IPS-18a (cell line): ENCODE data around the gene TCF25.
"Not testable (repeated sequence)": the region's sequence is repeated elsewhere in the genome, so short reads cannot be mapped to it uniquely, and the experiment has no call there.

ENCODE experiments used
- H3K27ac ChIP-seq: one replicate; pipeline ENCODE4 v1.5.1; 2013; ENCODE audit warnings: low read length
- H3K27me3 ChIP-seq: one replicate; pipeline ENCODE4 v1.6.1; 2013; ENCODE audit warnings: mild to moderate bottlenecking, low read length; ENCODE audit not compliant: control insufficient read depth, insufficient read depth
- H3K36me3 ChIP-seq: one replicate; pipeline ENCODE4 v1.6.1; 2013; ENCODE audit warnings: low read depth, low read length; ENCODE audit not compliant: control insufficient read depth
- H3K4me1 ChIP-seq: one replicate; pipeline ENCODE4 v1.6.1; 2013; ENCODE audit warnings: low read depth, low read length; ENCODE audit not compliant: control insufficient read depth
- H3K4me3 ChIP-seq: one replicate; pipeline ENCODE4 v1.5.1; 2013; ENCODE audit warnings: low read length
- H3K9ac ChIP-seq: one replicate; pipeline ENCODE4 v1.6.1; 2013; ENCODE audit warnings: mild to moderate bottlenecking, low read length, moderate library complexity
- H3K9me3 ChIP-seq: one replicate; pipeline ENCODE4 v1.6.1; 2013; ENCODE audit warnings: low read depth, low read length; ENCODE audit not compliant: control insufficient read depth

TCF25 gene

DNA sequence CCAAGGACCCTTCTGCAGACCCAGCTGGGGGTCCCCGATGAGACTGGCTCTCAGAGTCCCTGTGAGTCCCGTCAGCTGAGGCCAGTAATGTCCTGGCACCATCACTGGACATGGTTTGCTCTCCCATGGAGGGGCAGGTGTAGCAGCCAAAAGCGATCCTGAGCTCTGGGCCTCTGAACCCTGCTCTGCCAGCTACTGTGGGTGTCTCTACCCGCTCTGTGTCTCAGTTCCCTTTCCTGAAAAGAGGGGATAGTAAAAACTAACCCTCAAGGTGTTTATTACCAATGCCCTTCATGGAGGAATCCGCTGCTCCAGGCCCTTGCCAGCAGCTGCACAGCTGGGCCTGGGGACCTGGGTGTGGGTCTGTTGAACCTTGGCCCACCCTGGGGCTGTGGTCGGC, 58.6 kb downstream of the TCF25 start:
- no peak overlapping the region for H3K27ac ChIP-seq
- no peak overlapping the region for H3K4me3 ChIP-seq
- no peak overlapping the region for H3K9ac ChIP-seq
- H3K9me3 ChIP-seq, result no peaks in the 10 kb centered on the region
- H3K36me3 ChIP-seq, result peaks cover 21% of the 10 kb centered on the region
- no peaks in the 10 kb centered on the region for H3K4me1 ChIP-seq
- H3K27me3 ChIP-seq, result no peaks in the 10 kb centered on the region

- not testable (repeated sequence) for H3K9me3 ChIP-seq, H3K27me3 ChIP-seq, H3K4me1 ChIP-seq, H3K9ac ChIP-seq, H3K27ac ChIP-seq, H3K4me3 ChIP-seq
- H3K36me3 ChIP-seq, result peaks cover 21% of the 10 kb centered on the region
Observed at GRCh38 chr16:89934019-89934418, 60.6 kb downstream of the TCF25 start.

DNA sequence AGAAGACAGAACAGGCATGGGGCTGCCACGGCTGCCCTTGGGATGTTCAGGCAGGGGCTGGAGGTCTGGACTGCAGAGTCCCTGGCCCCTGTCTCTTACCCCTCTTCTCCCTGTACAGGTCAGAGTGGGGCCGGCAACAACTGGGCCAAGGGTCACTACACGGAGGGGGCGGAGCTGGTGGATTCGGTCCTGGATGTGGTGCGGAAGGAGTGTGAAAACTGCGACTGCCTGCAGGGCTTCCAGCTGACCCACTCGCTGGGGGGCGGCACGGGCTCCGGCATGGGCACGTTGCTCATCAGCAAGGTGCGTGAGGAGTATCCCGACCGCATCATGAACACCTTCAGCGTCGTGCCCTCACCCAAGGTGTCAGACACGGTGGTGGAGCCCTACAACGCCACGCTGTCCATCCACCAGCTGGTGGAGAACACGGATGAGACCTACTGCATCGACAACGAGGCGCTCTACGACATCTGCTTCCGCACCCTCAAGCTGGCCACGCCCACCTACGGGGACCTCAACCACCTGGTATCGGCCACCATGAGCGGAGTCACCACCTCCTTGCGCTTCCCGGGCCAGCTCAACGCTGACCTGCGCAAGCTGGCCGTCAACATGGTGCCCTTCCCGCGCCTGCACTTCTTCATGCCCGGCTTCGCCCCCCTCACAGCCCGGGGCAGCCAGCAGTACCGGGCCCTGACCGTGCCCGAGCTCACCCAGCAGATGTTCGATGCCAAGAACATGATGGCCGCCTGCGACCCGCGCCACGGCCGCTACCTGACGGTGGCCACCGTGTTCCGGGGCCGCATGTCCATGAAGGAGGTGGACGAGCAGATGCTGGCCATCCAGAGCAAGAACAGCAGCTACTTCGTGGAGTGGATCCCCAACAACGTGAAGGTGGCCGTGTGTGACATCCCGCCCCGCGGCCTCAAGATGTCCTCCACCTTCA, 61.5 kb downstream of the TCF25 start:
- H3K9ac ChIP-seq, result no peak overlapping the region
- no peaks in the 10 kb centered on the region for H3K9me3 ChIP-seq
- H3K27me3 ChIP-seq, result no peaks in the 10 kb centered on the region
- H3K36me3 ChIP-seq, result peaks cover 21% of the 10 kb centered on the region
- H3K4me1 ChIP-seq, result no peaks in the 10 kb centered on the region
- no peak overlapping the region for H3K27ac ChIP-seq
- no peak overlapping the region for H3K4me3 ChIP-seq

DNA sequence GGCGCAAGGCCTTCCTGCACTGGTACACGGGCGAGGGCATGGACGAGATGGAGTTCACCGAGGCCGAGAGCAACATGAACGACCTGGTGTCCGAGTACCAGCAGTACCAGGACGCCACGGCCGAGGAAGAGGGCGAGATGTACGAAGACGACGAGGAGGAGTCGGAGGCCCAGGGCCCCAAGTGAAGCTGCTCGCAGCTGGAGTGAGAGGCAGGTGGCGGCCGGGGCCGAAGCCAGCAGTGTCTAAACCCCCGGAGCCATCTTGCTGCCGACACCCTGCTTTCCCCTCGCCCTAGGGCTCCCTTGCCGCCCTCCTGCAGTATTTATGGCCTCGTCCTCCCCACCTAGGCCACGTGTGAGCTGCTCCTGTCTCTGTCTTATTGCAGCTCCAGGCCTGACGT, 62.2 kb downstream of the TCF25 start:
- peaks cover 21% of the 10 kb centered on the region for H3K36me3 ChIP-seq
- H3K27me3 ChIP-seq, result not testable (repeated sequence)

DNA sequence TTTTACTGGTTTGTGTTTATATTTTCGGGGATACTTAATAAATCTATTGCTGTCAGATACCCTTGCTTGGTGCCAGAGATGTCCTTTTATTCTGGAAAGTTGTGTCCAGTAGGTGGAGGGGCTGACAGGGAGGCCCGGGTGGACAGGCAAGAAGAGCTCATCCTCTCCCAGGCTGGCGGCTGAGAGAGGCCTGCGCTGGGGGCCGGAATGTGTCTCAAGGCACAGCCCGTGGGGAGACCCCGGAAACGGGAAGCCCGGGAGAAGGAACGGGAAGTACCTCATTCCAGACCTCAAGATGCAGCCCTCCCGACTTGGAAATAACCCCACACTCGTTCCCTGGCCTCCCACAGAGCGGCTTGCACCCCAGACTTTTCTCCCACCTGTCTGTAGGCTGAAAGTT, 62.6 kb downstream of the TCF25 start:
- Histone ChIP-seq H3K36me3 (peaks cover 21% of the 10 kb centered on the region), H3K4me1 (no peaks in the 10 kb centered on the region), H3K9ac (no peak overlapping the region), H3K27ac (no peak overlapping the region), H3K4me3 (no peak overlapping the region), H3K9me3 (no peaks in the 10 kb centered on the region), H3K27me3 (no peaks in the 10 kb centered on the region)

More for the DNA sequence above, 62.2 kb downstream of the TCF25 start:
- H3K4me3 ChIP-seq, H3K9me3 ChIP-seq, H3K4me1 ChIP-seq, H3K9ac ChIP-seq, H3K27ac ChIP-seq: not testable (repeated sequence)

DNA sequence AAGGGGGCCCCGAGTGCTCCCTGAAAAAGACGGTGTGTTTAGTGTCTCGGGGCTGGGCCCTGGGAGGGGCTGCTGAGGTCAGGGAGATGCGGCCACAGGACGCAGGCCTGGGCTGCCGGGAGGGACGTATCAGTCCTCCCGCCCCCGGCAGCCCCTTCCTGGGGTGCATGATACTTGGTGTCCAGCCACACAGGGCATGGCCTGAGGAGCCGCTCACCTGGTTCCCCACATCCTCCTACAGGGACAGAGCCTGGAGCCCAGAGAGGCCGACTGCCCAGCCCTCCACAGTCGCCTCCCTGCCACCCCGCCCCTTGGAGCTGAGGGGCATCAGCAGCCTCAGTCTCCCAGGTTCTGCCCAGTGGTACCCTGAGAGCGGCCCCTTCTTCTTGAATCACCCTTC, 63.1 kb downstream of the TCF25 start:
- Histone ChIP-seq H3K4me3 (no peak overlapping the region), H3K27ac (no peak overlapping the region), H3K27me3 (no peaks in the 10 kb centered on the region), H3K9ac (no peak overlapping the region), H3K9me3 (no peaks in the 10 kb centered on the region), H3K36me3 (peaks cover 21% of the 10 kb centered on the region), H3K4me1 (no peaks in the 10 kb centered on the region)

DNA sequence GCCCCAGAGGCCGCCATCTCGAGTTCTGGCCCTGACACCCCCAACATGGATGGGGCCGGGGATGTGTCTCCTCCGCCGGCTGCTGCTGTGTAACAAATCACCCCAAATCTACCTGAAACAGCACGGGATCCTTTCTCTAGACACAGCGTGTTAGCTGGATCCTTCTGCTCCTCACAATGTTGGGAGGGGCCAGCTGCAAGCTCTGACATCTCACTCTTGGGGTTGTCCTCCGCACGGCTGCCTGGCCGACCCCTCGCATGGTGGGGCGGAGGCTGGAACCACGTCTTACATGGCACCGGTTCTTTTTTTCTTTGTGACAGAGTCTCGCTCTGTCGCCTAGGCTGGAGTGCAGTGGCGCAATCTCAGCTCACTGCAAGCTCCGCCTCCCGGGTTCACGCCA, 63.6 kb downstream of the TCF25 start:
- H3K36me3 ChIP-seq, result peaks cover 21% of the 10 kb centered on the region
- H3K4me3 ChIP-seq, result no peak overlapping the region
- H3K4me1 ChIP-seq, result no peaks in the 10 kb centered on the region
- H3K9me3 ChIP-seq, result no peaks in the 10 kb centered on the region
- no peaks in the 10 kb centered on the region for H3K27me3 ChIP-seq
- no peak overlapping the region for H3K9ac ChIP-seq
- no peak overlapping the region for H3K27ac ChIP-seq

GRCh38 chr16:89938175-89938885, 64.9 kb downstream of the TCF25 start:
- Histone ChIP-seq H3K9ac (no peak overlapping the region), H3K4me3 (no peak overlapping the region), H3K27ac (no peak overlapping the region), H3K4me1 (no peaks in the 10 kb centered on the region), H3K27me3 (no peaks in the 10 kb centered on the region), H3K36me3 (peaks cover 17% of the 10 kb centered on the region), H3K9me3 (no peaks in the 10 kb centered on the region)

DNA sequence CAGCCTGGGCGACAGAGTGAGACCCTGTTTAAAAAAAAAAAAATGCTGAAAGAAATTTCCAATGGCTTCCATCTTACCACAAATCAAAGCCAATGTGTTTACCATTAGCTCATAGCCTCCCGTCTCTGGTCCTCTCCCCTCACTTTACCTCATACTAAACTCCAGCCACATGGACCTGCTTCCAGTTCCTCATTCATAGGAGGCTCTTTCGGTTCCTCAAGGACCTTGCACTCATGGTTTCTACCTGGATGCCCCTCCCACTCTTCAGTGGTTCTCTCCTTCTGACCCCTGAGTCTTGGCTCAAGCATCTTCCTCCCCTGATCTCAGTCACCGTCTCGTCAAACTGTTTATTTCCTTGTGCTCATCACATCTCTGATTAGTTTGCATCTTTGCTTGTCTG, 71.4 kb downstream of the TCF25 start:
- Histone ChIP-seq H3K4me1 (no peaks in the 10 kb centered on the region), H3K9me3 (no peaks in the 10 kb centered on the region), H3K27me3 (peaks cover 32% of the 10 kb centered on the region), H3K4me3 (no peak overlapping the region), H3K9ac (no peak overlapping the region), H3K36me3 (no peaks in the 10 kb centered on the region), H3K27ac (no peak overlapping the region)

DNA sequence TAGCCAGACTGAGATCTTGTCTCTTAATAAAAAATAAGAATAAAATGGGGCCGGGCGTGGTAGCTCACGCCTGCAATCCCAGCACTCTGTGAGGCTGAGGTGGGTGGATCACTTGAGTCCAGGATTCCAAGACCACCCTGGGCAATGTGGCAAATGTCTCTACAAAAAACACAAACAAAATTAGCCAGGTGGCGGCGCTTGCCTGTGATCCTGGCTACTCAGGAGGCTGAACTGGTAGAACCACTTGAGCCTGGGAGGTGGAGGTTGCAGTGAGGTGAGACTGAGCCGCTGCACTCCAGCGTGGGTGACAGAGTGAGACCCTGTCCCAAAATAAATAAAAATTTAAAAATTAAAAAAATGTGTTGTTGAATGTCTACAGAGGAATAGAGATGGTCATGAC, 72.3 kb downstream of the TCF25 start:
- H3K27me3 ChIP-seq, result peaks cover 35% of the 10 kb centered on the region
- no peaks in the 10 kb centered on the region for H3K9me3 ChIP-seq
- H3K9ac ChIP-seq, result no peak overlapping the region
- H3K36me3 ChIP-seq, result no peaks in the 10 kb centered on the region
- no peak overlapping the region for H3K27ac ChIP-seq
- no peak overlapping the region for H3K4me3 ChIP-seq
- H3K4me1 ChIP-seq, result no peaks in the 10 kb centered on the region

- Histone ChIP-seq H3K36me3 (no peaks in the 10 kb centered on the region), H3K9me3 (no peaks in the 10 kb centered on the region), H3K4me3 (no peak overlapping the region), H3K4me1 (no peaks in the 10 kb centered on the region), H3K9ac (no peak overlapping the region), H3K27ac (no peak overlapping the region), H3K27me3 (peaks cover 35% of the 10 kb centered on the region)
Observed at GRCh38 chr16:89946515-89946914, 73.1 kb downstream of the TCF25 start.
